ENCODE results near the gene SESN2. TPM values are rescaled to one million over a fixed set of nuclear protein-coding genes. Genes with fewer than 3 reads are reported as not detected.
A peak's percentile ranks its signal among the peaks of the same experiment; 100 is the strongest.

Gene SESN2
- total RNA-seq, 1 donor from 2014 or later = 3.0 TPM

DNA sequence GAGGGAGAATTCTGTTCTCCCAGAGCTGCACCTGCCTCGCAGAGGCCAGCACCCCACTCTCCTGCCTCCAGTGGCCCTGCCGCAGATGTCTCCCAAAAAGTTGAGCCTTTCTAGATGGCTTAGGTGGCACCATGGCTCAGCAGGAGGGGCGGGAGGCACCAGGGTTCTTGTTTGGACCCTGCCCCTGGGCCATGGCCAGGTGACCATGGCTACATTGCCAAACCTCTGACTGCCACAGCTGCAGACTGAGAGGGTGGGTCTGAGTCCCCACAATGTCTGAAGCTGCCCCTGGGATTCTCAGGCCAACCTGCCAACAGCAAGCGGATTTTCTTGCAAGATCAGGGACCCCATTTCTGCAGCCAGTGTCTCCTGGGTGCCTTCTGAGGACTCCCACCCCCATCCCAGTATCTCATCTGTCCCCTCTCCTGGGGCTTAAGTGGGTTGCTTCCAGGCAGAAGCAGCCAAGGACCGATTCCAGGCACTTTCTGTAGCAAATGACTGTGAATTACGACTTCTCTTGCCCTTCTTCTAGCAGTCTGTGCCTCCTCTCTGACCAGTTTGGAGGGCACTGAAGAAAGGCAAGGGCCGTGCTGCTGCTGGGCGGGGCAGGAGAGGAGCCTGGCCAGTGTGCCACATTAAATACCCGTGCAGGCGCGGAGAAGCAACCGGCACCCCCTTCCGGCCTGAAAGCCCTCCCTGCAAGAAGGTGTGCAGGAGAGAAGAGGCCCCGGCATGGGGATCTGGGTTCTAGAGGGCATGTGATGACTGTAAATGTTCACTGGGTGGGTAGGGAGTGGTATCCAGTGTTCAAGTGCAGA, 22.5 kb downstream of the SESN2 start:
- no peak overlapping the region for H3K4me3 ChIP-seq
- intact Hi-C loops (cut with micrococcal nuclease) = no loop called here
- H3K9me3 ChIP-seq (replicated peaks) = no peaks in the 10 kb centered on the region
- peak overlapping the region; percentile 54 for H3K27ac ChIP-seq (replicated peaks)
- no peak for TF ChIP-seq CTCF (IDR thresholded peaks at IDR 0.05; ENCODE audit: borderline replicate concordance)
- no peaks in the 10 kb centered on the region for H3K27me3 ChIP-seq (ENCODE audit: low read depth)
- peaks cover 18% of the 10 kb centered on the region for H3K4me1 ChIP-seq
- DNase-seq = no peak
- peaks cover 52% of the 10 kb centered on the region for H3K36me3 ChIP-seq

- intact Hi-C loops (cut with micrococcal nuclease) = no loop called here
- TF ChIP-seq CTCF (IDR thresholded peaks at IDR 0.05; ENCODE audit: borderline replicate concordance) = no peak
- Histone ChIP-seq H3K27ac (replicated peaks) (no peak overlapping the region), H3K9me3 (replicated peaks) (no peaks in the 10 kb centered on the region), H3K4me1 (peaks cover 18% of the 10 kb centered on the region), H3K36me3 (peaks cover 44% of the 10 kb centered on the region), H3K27me3 (ENCODE audit: low read depth) (no peaks in the 10 kb centered on the region), H3K4me3 (no peak overlapping the region)
- DNase-seq = no peak
These were observed 23.4 kb downstream of the SESN2 start for GRCh38 chr1:28282426-28283407.

DNA sequence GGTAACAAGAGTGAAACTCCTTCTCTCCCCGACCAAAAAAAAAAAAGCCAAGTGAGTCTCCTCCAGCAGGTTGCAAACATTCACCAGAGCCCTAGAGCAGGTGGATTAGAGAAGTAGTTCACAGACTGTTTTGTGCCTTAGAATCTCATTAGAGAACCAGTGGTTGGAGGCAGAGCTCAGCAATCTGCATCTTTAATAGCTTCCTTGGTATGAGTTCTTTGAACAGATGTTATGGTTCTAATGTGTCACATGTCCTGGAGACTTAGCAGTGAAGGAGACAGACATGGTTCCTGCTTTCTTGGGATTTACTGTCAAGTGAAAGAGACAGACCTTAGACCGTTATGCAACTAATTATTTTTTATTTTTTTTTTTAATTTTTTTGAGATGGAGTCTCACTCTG, 26.8 kb downstream of the SESN2 start:
- no peaks in the 10 kb centered on the region for H3K9me3 ChIP-seq (replicated peaks)
- no peak overlapping the region for H3K27ac ChIP-seq (replicated peaks)
- intact Hi-C loops (cut with micrococcal nuclease) = no loop called here
- peaks cover 6% of the 10 kb centered on the region for H3K4me1 ChIP-seq
- no peak for TF ChIP-seq CTCF (IDR thresholded peaks at IDR 0.05; ENCODE audit: borderline replicate concordance)
- H3K27me3 ChIP-seq (ENCODE audit: low read depth) = no peaks in the 10 kb centered on the region
- no peak overlapping the region for H3K4me3 ChIP-seq
- peaks cover 10% of the 10 kb centered on the region for H3K36me3 ChIP-seq
- DNase-seq = no peak

DNA sequence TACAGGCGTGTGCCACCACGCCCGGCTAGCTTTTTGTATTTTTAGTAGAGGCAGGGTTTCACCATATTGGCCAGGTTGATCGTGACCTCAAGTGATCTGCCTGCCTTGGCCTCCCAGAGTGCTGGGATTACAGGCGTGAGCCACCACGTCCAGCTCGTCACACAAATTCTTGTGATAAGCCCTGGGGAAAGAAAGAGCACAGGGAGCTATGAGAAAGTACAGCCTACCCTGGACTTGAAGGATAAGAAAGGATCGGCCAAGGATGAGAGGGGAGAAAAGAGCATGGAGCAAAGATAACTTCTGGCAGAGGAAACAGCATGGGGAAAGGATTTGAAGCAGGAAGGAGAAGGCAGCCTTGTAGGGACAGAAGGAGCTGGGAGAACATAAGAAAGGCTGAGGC, 29.2 kb downstream of the SESN2 start:
- no peak for DNase-seq
- no peak for TF ChIP-seq CTCF (IDR thresholded peaks at IDR 0.05; ENCODE audit: borderline replicate concordance)
- H3K4me3 ChIP-seq = no peak overlapping the region
- no peaks in the 10 kb centered on the region for H3K27me3 ChIP-seq (ENCODE audit: low read depth)
- no peaks in the 10 kb centered on the region for H3K9me3 ChIP-seq (replicated peaks)
- no peak overlapping the region for H3K27ac ChIP-seq (replicated peaks)
- H3K4me1 ChIP-seq = no peaks in the 10 kb centered on the region
- intact Hi-C loops (cut with micrococcal nuclease) = no loop called here
- H3K36me3 ChIP-seq = no peaks in the 10 kb centered on the region

- Histone ChIP-seq H3K4me1 (no peaks in the 10 kb centered on the region), H3K4me3 (no peak overlapping the region), H3K27ac (replicated peaks) (no peak overlapping the region), H3K27me3 (ENCODE audit: low read depth) (no peaks in the 10 kb centered on the region), H3K36me3 (no peaks in the 10 kb centered on the region), H3K9me3 (replicated peaks) (no peaks in the 10 kb centered on the region)
- intact Hi-C loops (cut with micrococcal nuclease) = no loop called here
- DNase-seq = no peak
- TF ChIP-seq CTCF (IDR thresholded peaks at IDR 0.05; ENCODE audit: borderline replicate concordance) = no peak
These were observed 31.5 kb downstream of the SESN2 start for GRCh38 chr1:28290851-28291250.

Data from left ventricle myocardium inferior (tissue), 1 donor.